SKM-1 (cell line): ENCODE measurements around the gene CNTNAP1.

ENCODE experiments used
- DNase-seq: peaks from one replicate; lab custom pipeline; 2025; ENCODE audit not compliant: unreplicated experiment; lab: John Stamatoyannopoulos, UW

Gene CNTNAP1

GRCh38 chr17:42670789-42671657, 11.3 kb upstream of the CNTNAP1 start:
- no peak for DNase-seq

- DNase-seq = no peak
These were observed 10.3 kb upstream of the CNTNAP1 start for GRCh38 chr17:42672038-42672437.

GRCh38 chr17:42673266-42673884, 9.0 kb upstream of the CNTNAP1 start:
- no peak for DNase-seq

- no peak for DNase-seq
These were observed 8.2 kb upstream of the CNTNAP1 start for GRCh38 chr17:42673885-42674754.

GRCh38 chr17:42674755-42675347, 7.5 kb upstream of the CNTNAP1 start:
- DNase-seq = no peak

- no peak for DNase-seq
These were observed 6.9 kb upstream of the CNTNAP1 start for GRCh38 chr17:42675348-42675964.

GRCh38 chr17:42675965-42676423, 6.3 kb upstream of the CNTNAP1 start:
- DNase-seq = no peak

- no peak for DNase-seq
These were observed 5.8 kb upstream of the CNTNAP1 start, which contains the start of gene PLEKHH3 for GRCh38 chr17:42676424-42677011. PLEKHH3 (minus strand) TSS chr17:42676994; CDS start chr17:42676563, 431 bp downstream.

GRCh38 chr17:42677012-42677857, 5.1 kb upstream of the CNTNAP1 start:
- peak; percentile 98 for DNase-seq

GRCh38 chr17:42677921-42678781, 4.2 kb upstream of the CNTNAP1 start:
- DNase-seq = peak; percentile 77

- no peak for DNase-seq
These were observed 3.3 kb upstream of the CNTNAP1 start for GRCh38 chr17:42678951-42679491.

GRCh38 chr17:42679492-42680330, 2.6 kb upstream of the CNTNAP1 start:
- DNase-seq = no peak

GRCh38 chr17:42680331-42680808, 2.0 kb upstream of the CNTNAP1 start:
- no peak for DNase-seq

- no peak for DNase-seq
These were observed 532 bp downstream of the CNTNAP1 start for GRCh38 chr17:42682722-42683403.

GRCh38 chr17:42683407-42684034, 1.2 kb downstream of the CNTNAP1 start:
- DNase-seq = no peak
